Measurements from ENCODE around the gene SFSWAP. TPM values are rescaled to one million over a fixed set of nuclear protein-coding genes. Genes with fewer than 3 reads are reported as not detected.

SFSWAP gene
- total RNA-seq, 1 donor from 2014 or later: 46.9 TPM

DNA sequence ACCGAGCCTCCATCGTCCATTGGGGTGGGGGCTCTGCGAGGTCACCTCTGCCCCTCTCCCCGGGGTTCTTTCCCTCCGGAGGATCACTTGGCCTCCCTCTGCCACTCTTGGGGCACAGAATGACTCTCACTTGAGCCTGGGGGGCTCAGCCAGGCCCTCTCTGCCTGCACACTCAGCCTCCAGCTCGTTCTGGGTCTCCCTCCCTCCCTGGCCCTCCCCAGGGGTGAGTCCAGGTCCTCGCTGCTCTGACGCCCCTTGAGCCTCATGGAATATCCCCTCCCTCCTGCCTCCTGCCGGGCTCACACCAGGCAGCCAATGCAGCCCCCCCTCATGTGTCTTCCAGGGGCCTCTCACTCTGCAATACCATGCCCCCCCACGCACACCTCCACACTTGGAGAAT, 17.7 kb upstream of the SFSWAP start:
- Histone ChIP-seq H3K9me3 (no peaks in the 10 kb centered on the region), H3K27me3 (ENCODE audit: low read depth) (peaks cover 19% of the 10 kb centered on the region), H3K27ac (no peak overlapping the region), H3K4me3 (no peak overlapping the region), H3K4me1 (no peaks in the 10 kb centered on the region), H3K36me3 (no peaks in the 10 kb centered on the region)
- peak in 1 of 2 donors; percentile 23 for ATAC-seq
- intact Hi-C loops (cut with DNase I): no loop called here
- no peak for TF ChIP-seq CTCF (IDR thresholded peaks at IDR 0.05)
- DNase-seq: no peak

- no peaks in the 10 kb centered on the region for H3K9me3 ChIP-seq
- H3K27me3 ChIP-seq (ENCODE audit: low read depth): peaks cover 19% of the 10 kb centered on the region
- TF ChIP-seq CTCF (IDR thresholded peaks at IDR 0.05): no peak
- no peak overlapping the region for H3K27ac ChIP-seq
- H3K4me1 ChIP-seq: no peaks in the 10 kb centered on the region
- DNase-seq (no peak), ATAC-seq (no peak)
- H3K4me3 ChIP-seq: no peak overlapping the region
- H3K36me3 ChIP-seq: no peaks in the 10 kb centered on the region
- intact Hi-C loops (cut with DNase I): no loop called here
Measured at GRCh38 chr12:131694116-131694838, 16.6 kb upstream of the SFSWAP start.

DNA sequence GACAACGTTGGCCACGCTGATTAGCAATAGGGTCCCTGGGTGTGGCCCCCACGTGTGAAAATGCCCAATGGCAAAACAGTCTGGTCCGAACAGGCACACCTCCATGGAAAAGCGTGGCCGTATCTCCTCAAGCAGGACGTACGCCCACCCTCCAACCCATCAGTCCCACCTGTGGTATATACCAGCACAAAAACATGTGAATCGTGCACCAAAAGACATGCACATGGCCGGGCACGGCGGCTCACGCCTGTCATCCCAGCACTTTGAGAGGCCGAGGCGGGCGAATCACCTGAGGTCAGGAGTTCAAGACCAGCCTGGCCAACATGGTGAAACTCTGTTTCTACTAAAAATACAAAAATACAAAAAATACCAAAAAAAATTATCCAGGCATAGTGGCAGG, 14.9 kb upstream of the SFSWAP start:
- peaks cover 19% of the 10 kb centered on the region for H3K27me3 ChIP-seq (ENCODE audit: low read depth)
- no peak for DNase-seq
- no peak for TF ChIP-seq CTCF (IDR thresholded peaks at IDR 0.05)
- no peaks in the 10 kb centered on the region for H3K36me3 ChIP-seq
- H3K9me3 ChIP-seq: no peaks in the 10 kb centered on the region
- intact Hi-C loops (cut with DNase I): no loop called here
- no peak overlapping the region for H3K4me3 ChIP-seq
- ATAC-seq: no peak
- no peak overlapping the region for H3K27ac ChIP-seq
- no peaks in the 10 kb centered on the region for H3K4me1 ChIP-seq

DNA sequence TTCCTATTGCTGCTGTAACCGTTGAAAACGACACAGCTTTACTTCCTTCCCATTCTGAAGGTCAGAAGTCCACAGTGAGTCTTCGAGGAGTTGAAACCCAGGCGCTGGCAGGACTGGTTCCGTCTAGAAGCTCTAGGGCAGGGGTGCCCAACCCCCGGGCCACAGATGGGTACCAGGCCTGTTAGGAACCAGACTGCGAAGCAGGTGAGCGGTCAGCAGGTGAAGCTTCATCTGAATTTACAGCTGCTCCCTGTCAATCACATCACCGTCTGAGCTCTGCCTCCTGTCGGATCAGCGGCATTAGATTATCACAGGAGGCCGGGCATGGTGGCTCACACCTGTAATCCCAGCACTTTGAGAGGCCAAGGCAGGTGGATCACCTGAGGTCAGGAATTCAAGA, 12.6 kb upstream of the SFSWAP start:
- no peak for TF ChIP-seq CTCF (IDR thresholded peaks at IDR 0.05)
- H3K36me3 ChIP-seq: no peaks in the 10 kb centered on the region
- ATAC-seq (no peak), DNase-seq (no peak)
- intact Hi-C loops (cut with DNase I): no loop called here
- H3K4me1 ChIP-seq: no peaks in the 10 kb centered on the region
- peaks cover 9% of the 10 kb centered on the region for H3K27me3 ChIP-seq (ENCODE audit: low read depth)
- H3K9me3 ChIP-seq: peaks cover 3% of the 10 kb centered on the region
- H3K27ac ChIP-seq: no peak overlapping the region
- no peak overlapping the region for H3K4me3 ChIP-seq

- Histone ChIP-seq H3K4me3 (no peak overlapping the region), H3K36me3 (no peaks in the 10 kb centered on the region), H3K4me1 (no peaks in the 10 kb centered on the region), H3K27ac (no peak overlapping the region), H3K9me3 (peaks cover 12% of the 10 kb centered on the region), H3K27me3 (ENCODE audit: low read depth) (peaks cover 8% of the 10 kb centered on the region)
- intact Hi-C loops (cut with DNase I): no loop called here
- ATAC-seq (no peak), DNase-seq (no peak)
- TF ChIP-seq CTCF (IDR thresholded peaks at IDR 0.05): no peak
Measured at GRCh38 chr12:131699434-131699833, 11.5 kb upstream of the SFSWAP start.
